ENCODE measurements around the gene TCF3. TPM values are rescaled to one million over a fixed set of nuclear protein-coding genes. Genes with fewer than 3 reads are reported as not detected.

Gene TCF3
- polyA plus RNA-seq, 1 donor from 2014 or later = 31.7 TPM

- H4K20me1 ChIP-seq (ENCODE audit: insufficient read depth) = no peaks in the 10 kb centered on the region
These were observed 5.6 kb downstream of the TCF3 start for GRCh38 chr19:1646659-1647453.

GRCh38 chr19:1646149-1646548 is 6.3 kb downstream of the TCF3 start:
- H3K9me3 ChIP-seq (ENCODE audit: low read length) = no peaks in the 10 kb centered on the region
- no peak overlapping the region for H2AFZ ChIP-seq (ENCODE audit: low read depth, low read length)
- no peak overlapping the region for H3K9ac ChIP-seq (ENCODE audit: low read length)
- H3K9me2 ChIP-seq (ENCODE audit: insufficient read depth, low read length) = no peaks in the 10 kb centered on the region
- H3K4me3 ChIP-seq (ENCODE audit: low read length) = no peak overlapping the region
- no peaks in the 10 kb centered on the region for H3F3A ChIP-seq (ENCODE audit: insufficient read depth, low read length, poor library complexity, severe bottlenecking)
- H3K36me3 ChIP-seq (ENCODE audit: insufficient read depth, low read length) = no peaks in the 10 kb centered on the region
- no peak overlapping the region for H3K4me2 ChIP-seq (ENCODE audit: low read length)
- no peak overlapping the region for H3K27ac ChIP-seq (ENCODE audit: low read length)
- H4K20me1 ChIP-seq (ENCODE audit: insufficient read depth) = no peaks in the 10 kb centered on the region
- H3K79me2 ChIP-seq (replicated peaks; ENCODE audit: insufficient read depth, low read length) = peaks cover 27% of the 10 kb centered on the region
- H3K27me3 ChIP-seq (ENCODE audit: insufficient read depth, low read depth, low read length) = no peaks in the 10 kb centered on the region
- TF ChIP-seq TAF1 (IDR thresholded peaks at IDR 0.05; ENCODE audit: low read depth) (no peak), POLR2AphosphoS5 (IDR thresholded peaks at IDR 0.05) (no peak), CTCF (IDR thresholded peaks at IDR 0.05; ENCODE audit: poor library complexity, severe bottlenecking) (no peak), REST (IDR thresholded peaks at IDR 0.05; ENCODE audit: borderline replicate concordance) (no peak), EZH2 (IDR thresholded peaks at IDR 0.05; ENCODE audit: borderline replicate concordance, insufficient read depth, low read length, poor library complexity, severe bottlenecking) (no peak), RAD21 (conservative IDR thresholded peaks at IDR 0.05) (no peak)

More at GRCh38 chr19:1646659-1647453, 5.6 kb downstream of the TCF3 start:
- H3F3A ChIP-seq (ENCODE audit: insufficient read depth, low read length, poor library complexity, severe bottlenecking) = no peaks in the 10 kb centered on the region
- H3K9me2 ChIP-seq (ENCODE audit: insufficient read depth, low read length) = no peaks in the 10 kb centered on the region
- H3K9me3 ChIP-seq (ENCODE audit: low read length) = no peaks in the 10 kb centered on the region
- TF ChIP-seq REST (IDR thresholded peaks at IDR 0.05; ENCODE audit: borderline replicate concordance) (no peak), POLR2AphosphoS5 (IDR thresholded peaks at IDR 0.05) (no peak), RAD21 (conservative IDR thresholded peaks at IDR 0.05) (no peak), CTCF (IDR thresholded peaks at IDR 0.05; ENCODE audit: poor library complexity, severe bottlenecking) (no peak), TAF1 (IDR thresholded peaks at IDR 0.05; ENCODE audit: low read depth) (no peak), MXI1 (conservative IDR thresholded peaks at IDR 0.05; ENCODE audit: poor library complexity, severe bottlenecking) (no peak)
- H3K27me3 ChIP-seq (ENCODE audit: insufficient read depth, low read depth, low read length) = no peaks in the 10 kb centered on the region
- no peak overlapping the region for H2AFZ ChIP-seq (ENCODE audit: low read depth, low read length)
- H3K36me3 ChIP-seq (ENCODE audit: insufficient read depth, low read length) = no peaks in the 10 kb centered on the region
- no peak overlapping the region for H3K9ac ChIP-seq (ENCODE audit: low read length)
- H3K27ac ChIP-seq (ENCODE audit: low read length) = no peak overlapping the region
- H3K4me2 ChIP-seq (ENCODE audit: low read length) = no peak overlapping the region
- H3K4me3 ChIP-seq (ENCODE audit: low read length) = no peak overlapping the region
- peaks cover 31% of the 10 kb centered on the region for H3K79me2 ChIP-seq (replicated peaks; ENCODE audit: insufficient read depth, low read length)
